T-helper 2 cell treated with Interferon-gamma antibody and Interleukin-4, amounts not matched to agents 100 ng/mL and 5 ng/mL, for 36 hours (primary cell): Measurements from ENCODE around the gene MICAL2. TPM values are rescaled to one million over a fixed set of nuclear protein-coding genes. Genes with fewer than 3 reads are reported as not detected.

Source experiments
- intact Hi-C: fragments of 100-400 bp; cut with micrococcal nuclease; formaldehyde crosslinking; loops from one replicate; pipeline ENCODE4 v1.15.1; 2023
- total RNA-seq: library from RNA; stranded (reverse); gene quantifications from 2 replicates; pipeline ENCODE4 v1.2.3, GENCODE V29; 2022

MICAL2 gene
- total RNA-seq, 1 donor from 2014 or later: 95.7 TPM

DNA sequence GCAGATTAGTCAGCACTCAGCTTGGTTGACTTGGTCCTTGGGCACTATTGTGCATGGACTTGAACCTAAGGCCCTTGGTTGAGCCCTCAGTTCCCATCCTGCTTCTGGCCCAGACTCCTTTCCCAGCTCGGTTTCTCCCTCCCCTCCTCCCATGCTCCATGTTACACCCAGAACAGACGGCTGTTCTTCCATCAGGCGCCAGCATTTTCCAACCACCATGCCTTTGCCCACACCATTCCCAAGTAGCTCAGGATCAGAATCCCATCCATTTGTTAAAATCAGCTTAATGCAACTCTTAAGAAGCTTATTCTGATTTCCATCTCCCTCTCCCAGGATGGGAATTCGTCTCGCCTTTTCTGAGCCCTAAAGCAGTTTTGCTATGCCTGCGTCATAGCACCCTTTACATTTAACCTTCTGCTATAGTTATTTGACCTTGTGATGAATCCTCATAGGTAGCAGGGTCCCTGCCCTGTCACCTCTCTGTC lies 110.7 kb downstream of the MICAL2 start:
- intact Hi-C loops: no loop called here

DNA sequence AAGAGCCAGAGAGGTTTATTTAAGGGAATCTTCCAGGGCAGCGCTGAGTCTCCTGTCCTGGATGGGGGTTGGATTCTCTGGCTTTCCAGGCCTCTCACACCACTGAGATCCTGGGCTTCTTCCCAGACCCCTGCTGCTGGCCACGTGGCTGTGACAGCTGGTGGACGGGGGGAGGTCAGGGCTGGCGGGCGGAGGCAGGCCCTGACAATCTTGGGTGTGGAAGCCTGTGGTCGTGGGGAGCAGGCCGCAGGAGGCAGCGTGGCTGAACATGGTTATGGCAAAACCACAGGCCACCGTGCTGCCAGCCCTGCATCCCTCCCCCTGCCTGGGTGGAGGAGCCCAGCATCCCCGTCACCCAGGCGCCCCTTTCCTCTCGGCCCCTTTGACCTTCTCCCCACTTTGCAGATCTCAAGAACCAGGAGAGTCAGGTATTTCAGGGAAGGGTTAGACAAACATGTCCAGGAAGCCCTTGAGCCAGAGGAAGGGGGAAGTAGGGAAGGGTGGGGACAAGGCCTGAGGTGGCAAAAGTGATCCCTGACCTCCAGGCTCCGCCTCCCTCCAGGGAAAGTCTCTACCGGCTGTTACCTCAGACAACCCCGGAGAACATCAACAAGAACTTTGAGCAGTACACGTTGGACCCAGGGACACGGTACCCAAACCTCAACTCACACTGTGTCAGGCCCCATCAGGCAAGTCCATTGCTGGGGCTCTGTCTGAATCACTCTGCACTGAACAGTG lies 111.8 kb downstream of the MICAL2 start:
- intact Hi-C loops: no loop called here

DNA sequence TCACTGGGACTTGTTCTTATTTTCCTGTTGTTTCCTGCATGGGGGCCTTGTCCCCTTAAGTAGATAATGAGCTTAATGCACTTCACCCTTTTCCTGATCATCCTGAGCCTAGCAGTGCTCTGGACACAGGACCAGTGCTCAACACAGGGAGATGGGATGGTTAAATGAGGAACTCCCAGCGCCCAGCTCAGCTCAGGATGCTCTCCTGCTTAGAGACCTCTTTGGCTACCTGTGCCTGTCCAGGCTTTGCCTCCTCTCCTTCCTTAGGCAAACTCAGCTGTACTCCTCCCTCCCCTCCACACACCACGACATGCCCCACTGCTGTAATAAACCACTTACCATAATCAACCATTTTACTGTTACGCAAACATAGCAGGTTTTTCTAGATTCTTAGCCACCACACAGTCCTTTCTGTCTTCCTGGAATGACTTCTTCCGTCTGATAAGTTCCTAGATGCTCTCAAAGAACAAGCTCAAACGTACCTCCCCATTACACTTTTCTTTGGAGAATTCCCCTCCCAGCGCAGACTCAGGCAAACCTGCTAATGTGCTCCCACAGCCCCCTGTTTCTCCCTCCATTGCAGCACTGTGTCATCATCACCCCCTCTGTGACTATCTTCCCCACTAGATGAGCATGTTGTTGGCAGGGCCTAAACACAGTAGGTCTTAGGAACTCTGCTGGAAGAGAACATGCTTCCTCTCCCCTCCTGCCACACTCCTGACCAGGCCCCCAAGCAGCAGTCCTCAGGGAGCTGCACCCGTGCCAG lies 113.6 kb downstream of the MICAL2 start:
- intact Hi-C loops: loop anchor here (1.0 to 2.0 kb wide), 3 partner anchors 12 to 49 kb away; no protein-coding TSS in a partner anchor

DNA sequence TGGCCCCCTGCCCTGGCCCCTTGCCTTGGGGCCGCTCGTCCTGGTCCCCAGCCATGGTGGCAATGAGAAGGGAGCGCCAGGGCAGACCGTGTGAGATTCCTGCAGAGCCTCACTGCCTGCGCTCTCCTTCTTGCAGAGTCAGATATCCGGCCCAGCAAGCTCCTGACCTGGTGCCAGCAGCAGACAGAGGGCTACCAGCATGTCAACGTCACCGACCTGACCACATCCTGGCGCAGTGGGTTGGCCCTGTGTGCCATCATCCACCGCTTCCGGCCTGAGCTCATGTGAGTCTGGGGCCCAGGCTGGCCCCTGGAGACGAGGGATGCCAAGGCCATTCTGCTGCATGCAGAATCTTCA lies 114.1 kb downstream of the MICAL2 start:
- intact Hi-C loops: loop anchor here (1.0 to 2.0 kb wide), 3 partner anchors 12 to 50 kb away; no protein-coding TSS in a partner anchor

DNA sequence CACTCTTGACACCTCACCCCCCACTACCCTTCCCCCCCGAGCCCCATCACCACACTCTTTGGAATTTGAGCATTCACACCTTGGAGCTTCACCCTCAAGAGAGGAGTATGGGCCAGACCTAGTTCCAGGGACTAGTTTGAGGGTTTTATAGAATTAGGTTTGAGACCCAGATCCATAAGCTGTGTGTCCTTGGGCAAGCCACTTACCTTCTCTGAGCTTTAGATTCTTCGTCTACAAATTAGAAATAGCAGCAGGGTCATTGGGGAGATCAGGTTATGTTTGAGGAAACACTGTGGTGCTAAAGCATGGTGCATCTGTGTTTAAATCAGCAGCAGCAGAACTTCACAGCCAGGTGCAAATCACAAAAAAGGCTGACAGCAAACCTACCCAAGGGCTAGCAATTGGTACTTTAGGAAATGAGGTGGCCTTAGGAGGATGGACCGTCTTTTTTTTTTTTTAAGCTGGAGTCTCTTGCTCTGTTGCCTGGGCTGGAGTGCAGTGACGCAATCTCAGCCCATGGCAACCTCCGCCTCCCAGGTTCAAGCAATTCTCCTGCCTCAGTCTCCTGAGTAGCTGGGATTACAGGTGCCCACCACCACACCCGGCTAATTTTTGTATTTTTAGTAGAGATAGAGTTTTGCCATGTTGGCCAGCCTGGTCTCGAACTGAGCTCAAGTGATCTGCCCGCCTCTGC lies 114.8 kb downstream of the MICAL2 start:
- intact Hi-C loops: loop anchor here (2.0 kb wide), 1 partner anchor 50 kb away; no protein-coding TSS in a partner anchor

DNA sequence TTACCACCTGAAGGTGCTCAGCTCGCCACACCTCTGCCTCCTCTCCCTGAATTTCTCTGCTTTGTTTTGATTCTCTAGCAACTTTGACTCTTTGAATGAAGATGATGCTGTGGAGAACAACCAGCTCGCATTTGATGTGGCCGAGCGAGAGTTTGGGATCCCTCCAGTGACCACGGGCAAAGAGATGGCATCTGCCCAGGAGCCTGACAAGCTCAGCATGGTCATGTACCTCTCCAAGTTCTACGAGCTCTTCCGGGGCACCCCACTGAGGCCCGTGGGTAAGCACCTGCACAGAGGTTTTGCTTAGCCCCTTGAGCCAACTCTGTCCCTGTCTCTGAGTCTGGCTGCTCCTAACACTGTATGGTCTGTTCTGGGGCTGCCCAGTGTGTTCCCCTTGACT lies 115.7 kb downstream of the MICAL2 start:
- intact Hi-C loops: no loop called here

DNA sequence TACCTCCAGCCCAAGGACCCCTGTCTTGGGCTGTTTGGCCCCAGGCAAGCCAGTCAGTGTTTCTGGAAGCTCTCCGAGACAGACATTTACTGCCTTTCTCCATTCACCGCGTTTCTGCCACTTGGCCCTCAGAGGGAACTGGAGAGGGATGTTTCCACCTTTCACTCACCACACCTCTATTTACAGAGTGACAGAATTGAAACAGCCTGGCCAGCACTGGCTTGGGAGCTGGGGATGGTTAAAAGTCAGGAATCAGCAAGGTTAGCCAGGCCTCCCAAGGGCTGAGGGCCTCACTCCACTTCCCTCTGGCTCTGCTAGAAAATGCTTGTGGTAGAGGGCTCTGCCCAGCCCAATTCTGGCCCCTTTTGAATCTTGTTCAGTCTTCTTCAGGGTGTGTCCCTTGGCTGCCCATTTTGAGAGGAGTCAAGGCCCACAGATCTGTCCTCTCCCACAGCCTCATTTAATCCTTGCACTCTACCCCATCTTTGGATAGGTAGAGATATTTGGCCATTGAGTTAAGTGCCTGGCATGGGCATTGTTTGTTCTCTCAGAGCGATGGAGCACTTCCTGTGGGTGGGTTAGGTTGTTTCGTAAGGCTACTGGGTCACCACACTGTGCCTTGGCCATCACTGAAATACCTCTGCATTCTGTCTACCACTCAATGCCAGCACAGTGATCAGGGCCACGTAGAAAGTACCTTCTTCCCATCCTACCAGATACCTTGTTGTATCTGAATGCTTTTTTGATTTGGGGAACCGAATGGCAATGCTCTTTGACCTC lies 119.2 kb downstream of the MICAL2 start:
- intact Hi-C loops: no loop called here

DNA sequence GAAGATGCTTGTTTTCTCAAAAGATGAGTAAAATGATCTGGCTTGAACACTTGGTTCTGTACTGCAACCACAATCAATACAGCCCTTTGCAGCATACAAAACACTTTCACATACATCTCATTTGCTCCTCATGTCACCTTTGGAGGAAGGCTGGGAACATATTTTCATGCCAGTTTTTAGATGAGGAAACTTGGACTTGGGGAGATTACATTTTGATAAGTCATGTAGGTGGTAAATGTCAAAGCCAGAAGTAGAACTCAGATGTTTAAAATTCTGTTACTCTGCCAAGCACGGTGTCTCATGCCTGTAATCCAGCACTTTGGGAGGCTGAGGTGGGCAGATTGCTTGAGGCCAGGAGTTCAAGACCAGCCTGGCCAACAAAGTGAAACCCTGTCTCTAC lies 121.8 kb downstream of the MICAL2 start:
- intact Hi-C loops: no loop called here

DNA sequence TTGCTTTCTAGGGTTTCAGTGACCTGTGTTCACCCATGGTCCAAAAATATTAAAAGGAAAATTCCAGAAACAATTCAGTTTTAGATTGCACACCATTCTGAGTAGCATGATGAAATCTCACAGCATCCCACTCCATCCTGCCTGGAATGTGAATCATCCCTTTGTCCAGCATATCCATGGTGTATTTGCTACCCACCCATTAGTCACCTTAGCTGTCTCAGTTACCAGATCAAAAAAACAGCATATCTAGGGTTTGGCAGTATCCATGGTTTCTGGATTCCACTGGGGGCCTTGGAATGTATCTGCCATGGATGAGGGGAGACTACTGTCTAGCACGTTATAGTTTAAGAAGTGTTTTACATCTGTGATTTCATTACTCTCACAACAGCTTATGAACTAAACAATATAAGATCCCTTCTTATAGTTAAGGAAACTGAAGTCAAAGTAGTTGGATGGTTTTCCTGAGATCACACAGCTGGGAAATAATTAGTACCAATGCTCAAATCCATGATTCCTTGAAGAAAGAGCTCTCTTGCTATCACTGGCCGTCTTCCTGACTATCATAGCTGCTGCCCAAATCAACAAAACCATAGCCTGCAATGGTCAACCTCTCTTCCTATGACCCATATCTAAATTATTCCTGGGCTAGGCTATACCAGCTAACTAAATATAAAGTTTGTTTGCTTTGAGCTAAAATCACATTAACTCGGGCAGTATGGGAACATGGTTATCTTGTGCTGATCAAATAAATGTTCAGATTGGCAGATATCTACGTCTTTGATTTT lies 122.6 kb downstream of the MICAL2 start:
- intact Hi-C loops: no loop called here

DNA sequence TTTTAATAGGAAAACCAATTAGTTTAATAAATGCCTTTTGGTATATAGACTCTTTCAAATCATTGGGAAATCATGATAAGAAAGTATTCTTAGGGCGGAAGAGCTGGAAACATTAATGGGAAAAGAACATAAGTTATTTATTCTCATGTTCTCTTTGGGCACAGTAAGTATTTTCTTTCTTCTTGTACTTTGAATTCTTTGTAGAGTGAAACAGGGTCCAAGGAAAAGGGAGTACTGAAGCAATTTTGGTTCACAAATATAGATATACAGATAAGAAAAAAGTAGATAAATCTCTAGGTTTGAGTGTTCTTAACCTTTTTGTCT lies 123.2 kb downstream of the MICAL2 start:
- intact Hi-C loops: no loop called here

DNA sequence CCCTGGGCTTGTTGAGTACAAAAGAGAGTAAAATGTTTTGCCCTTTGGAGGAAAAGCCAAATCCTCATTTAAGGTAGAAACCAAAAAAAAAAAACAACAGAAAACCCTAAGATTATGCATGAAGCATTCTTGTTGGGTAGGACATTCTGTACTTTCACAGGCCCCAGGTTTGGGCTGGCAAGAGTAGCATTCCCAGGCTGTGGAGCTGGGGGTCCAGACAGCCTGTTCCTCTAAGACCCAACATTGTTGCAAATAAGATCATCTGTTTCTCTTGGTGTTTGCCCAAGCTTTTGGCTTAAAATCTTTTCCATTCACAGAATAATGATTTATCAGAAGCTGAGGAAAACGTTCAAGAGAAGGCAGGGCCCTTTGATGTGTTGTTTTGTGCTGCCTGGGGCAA lies 123.8 kb downstream of the MICAL2 start:
- intact Hi-C loops: no loop called here

DNA sequence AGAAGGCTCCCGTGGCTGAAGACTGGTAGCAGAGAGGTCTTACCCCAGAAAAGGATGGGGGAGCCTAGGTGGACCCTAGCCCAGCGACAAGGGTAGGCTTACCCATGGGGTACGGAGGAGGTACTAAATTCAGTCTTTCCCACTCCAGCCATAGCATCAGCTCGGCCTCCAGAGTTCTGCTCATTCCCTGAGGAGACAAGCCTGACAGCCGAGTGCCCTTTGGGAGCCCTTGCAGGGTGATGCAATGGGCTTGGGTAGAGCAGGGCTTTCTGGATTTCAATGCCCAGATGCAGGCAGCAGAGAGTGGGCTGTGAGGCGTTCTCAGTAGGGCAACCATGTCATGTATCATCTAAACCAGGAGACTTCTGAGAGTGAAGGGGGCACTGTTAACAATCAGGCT lies 124.7 kb downstream of the MICAL2 start:
- intact Hi-C loops: no loop called here

DNA sequence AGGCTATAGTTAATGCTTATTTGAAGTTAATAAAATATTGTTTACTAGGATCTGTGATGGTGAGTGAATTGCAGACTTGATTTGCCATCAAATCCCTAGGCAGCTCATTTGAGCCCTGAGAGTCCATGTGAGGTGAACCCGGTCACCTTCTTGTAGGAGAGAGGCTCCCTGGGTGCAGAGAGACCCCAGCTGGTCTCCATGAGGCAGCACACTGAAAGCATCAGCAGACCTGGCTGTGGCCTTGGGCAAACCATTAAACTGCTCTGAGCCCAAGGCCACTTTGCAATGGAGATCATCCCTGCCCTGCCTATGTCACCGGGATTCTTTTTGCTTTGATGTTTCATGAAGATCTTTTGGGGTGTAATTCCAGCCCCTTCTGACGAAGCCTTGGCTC lies 125.2 kb downstream of the MICAL2 start:
- intact Hi-C loops: no loop called here

DNA sequence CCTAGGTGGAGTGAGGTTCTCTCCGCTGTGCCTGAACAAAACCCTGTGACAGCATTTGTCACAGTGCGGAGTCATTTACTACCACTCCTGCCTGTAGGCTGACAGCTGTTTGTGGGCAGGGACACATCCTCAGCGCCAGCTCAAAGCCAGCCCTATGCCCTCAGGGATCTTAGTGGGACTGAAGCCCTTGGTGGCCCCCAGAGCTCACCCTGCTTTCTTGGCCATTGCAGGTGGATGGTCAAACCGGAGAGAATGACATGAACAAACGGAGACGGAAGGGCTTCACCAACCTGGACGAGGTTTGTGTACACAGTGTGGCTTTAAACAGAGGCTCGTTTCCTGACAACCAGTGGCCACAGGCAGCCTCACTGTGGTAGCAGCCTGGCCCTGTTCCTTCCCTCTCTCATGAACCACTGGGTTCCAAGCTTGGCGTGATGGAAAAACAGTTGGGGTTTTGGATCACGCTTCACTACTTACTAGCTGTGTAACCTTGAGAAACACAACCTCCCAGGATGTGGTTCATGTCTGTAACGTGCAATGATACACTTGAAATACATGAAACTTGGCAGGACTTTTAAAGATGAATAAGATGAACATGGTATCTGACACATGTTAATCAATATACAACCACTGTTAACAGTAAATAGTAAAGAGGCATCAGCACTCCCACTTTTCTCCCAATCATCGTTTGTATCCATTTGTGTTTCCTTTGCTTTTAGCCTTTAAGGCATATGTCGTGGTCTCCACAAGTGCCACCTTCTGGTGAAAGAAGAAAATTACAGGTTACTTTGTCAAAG lies 125.8 kb downstream of the MICAL2 start:
- intact Hi-C loops: loop anchor here (1.0 kb wide), 8 partner anchors 12 to 189 kb away; partner anchors contain the start of gene MICAL2

DNA sequence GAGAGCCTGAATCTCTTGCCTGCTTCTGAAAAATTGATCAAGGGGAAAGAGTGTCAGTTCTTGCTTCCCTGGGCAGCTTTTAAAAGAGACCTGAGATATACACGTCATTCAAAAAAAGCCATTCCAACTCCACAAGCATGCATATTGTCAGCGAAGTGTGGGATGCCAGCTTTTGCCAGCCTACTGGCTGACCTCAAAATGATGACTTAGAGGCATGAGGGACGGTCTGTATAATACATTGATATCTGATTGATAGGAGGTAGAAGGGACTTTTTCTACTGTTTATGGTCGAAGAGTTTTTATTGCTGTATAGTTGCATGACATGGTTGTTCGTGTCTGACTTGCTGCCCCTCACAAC lies 126.3 kb downstream of the MICAL2 start:
- intact Hi-C loops: loop anchor here (1.0 kb wide), 8 partner anchors 12 to 189 kb away; partner anchors contain the start of gene MICAL2

DNA sequence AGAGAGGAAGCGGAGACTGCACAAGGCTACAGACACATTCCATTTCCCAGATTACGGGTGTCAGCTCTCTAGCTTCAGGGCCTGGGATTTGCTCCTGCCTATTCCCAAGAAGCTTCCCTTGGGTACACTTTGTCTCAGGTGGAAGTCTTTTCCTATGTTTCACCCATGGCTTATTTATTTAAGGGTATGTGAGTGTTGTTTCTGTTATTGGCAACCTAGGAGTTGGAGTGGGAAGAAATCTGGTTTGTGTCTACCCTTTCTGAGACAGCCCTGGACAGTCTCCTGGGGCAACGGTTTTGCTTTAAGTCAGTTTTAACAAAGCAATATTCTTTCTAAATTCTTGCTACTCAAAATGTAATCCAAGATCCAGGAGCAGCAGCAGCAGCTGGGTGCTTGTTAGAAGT lies 127.0 kb downstream of the MICAL2 start:
- intact Hi-C loops: no loop called here

DNA sequence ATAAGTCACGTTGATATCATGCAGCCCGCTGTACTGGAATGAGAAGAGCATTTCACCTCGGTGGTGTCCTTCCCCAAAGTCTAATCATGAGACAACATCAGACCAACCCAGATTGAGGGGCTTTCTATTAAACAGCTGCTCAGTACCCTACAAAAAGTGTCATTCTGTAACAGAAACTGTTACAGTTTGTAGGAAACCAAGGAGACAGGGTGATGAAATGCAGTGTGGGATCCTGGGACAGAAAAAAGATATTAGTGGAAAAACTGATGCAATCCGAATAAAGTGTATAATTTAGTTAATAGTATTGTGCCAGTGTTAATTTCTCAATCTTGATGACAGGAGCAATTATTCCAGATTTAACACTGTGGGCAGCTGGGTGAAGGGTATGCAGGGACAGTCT lies 128.0 kb downstream of the MICAL2 start:
- intact Hi-C loops: no loop called here

DNA sequence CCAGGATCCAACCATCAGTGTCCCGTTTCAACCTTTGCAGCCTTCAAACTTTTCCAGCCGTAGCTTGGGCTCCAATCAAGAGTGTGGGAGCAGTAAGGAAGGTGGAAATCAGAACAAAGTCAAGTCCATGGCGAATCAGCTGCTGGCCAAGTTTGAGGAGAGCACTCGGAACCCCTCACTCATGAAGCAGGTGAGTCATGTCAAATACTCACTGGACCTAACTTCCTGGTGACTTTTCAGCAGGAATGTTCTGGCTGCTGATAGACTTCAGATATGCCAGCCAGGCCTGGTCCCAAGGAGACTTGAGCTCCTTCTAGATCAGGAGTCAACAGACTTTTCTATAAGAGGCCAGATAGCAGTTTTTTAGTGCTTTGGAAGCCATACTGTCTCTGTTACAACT lies 129.0 kb downstream of the MICAL2 start:
- intact Hi-C loops: no loop called here

DNA sequence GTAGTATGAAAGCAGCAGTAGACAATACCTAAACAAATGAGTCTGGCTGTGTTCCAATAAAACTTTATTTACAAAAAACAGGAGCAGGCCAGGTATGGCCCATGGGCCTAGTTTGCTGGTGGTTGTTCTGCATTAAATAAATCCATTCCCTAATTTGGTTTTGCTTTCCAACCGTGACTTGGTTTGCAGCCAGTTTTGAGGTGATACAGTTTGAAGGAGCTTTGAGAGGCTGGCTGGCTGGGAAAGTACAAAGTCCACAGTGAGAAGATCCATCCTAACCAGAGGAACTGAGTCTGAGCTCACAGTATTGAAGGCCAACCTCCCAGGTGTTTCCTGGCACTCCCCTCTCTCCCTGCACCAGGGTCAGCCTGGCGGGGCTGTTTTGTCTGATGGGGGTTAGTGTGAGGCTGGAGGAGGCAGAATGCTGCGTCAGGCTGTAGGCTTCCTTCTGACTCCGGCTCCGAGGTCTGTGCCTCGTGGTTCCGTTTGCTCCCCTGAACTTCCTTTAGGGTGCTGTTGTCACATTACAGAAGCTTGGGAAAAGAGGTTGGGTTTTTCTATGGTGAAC lies 129.5 kb downstream of the MICAL2 start:
- intact Hi-C loops: no loop called here
